MM.1S (cell line): ENCODE measurements around the gene TMEM106C.

Experiments
- DNase-seq: peaks from one replicate; pipeline ENCODE4 v3.0.0-alpha.2; 2015
- H2AFZ ChIP-seq: fragments of 300-600 bp; sonication (generic); 2 replicates; pipeline ENCODE4 v1.6.0; 2016; ENCODE audit warnings: antibody characterized with exemption, low read length
- H3F3A ChIP-seq: fragments of 300-600 bp; sonication (generic); 2 replicates; pipeline ENCODE4 v1.6.1; 2016; ENCODE audit warnings: mild to moderate bottlenecking, antibody characterized with exemption, low read length, moderate library complexity, mixed read lengths; ENCODE audit not compliant: insufficient read depth
- H3K27ac ChIP-seq: fragments of 300-600 bp; sonication (generic); 2 replicates; pipeline ENCODE4 v1.5.1; 2016; ENCODE audit warnings: mild to moderate bottlenecking, low read length
- H3K27me3 ChIP-seq: fragments of 300-600 bp; sonication (generic); replicated peaks from 2 replicates; pipeline ENCODE4 v1.6.0; 2016; ENCODE audit warnings: low read length; ENCODE audit not compliant: insufficient read depth
- H3K36me3 ChIP-seq: fragments of 300-600 bp; sonication (generic); replicated peaks from 2 replicates; pipeline ENCODE4 v1.6.1; 2016; ENCODE audit warnings: mild to moderate bottlenecking, low read length, mixed read lengths; ENCODE audit not compliant: insufficient read depth
- H3K4me1 ChIP-seq: fragments of 300-600 bp; sonication (generic); 2 replicates; pipeline ENCODE4 v1.6.1; 2016; ENCODE audit warnings: low read length, mixed read lengths
- H3K4me2 ChIP-seq: fragments of 300-600 bp; sonication (generic); 2 replicates; pipeline ENCODE4 v1.6.0; 2016; ENCODE audit warnings: low read depth, low read length
- H3K4me3 ChIP-seq: fragments of 300-600 bp; sonication (generic); 2 replicates; pipeline ENCODE4 v1.5.1; 2016; ENCODE audit warnings: low read length, mixed read lengths
- H3K79me2 ChIP-seq: fragments of 300-600 bp; sonication (generic); 2 replicates; pipeline ENCODE4 v1.6.1; 2016; ENCODE audit warnings: mixed run types, low read length, mixed read lengths
- H3K9ac ChIP-seq: fragments of 300-600 bp; sonication (generic); 2 replicates; pipeline ENCODE4 v1.6.1; 2016; ENCODE audit warnings: low read length, mixed read lengths
- H3K9me2 ChIP-seq: fragments of 300-600 bp; sonication (generic); replicated peaks from 2 replicates; pipeline ENCODE4 v1.6.1; 2016; ENCODE audit warnings: mild to moderate bottlenecking, low read length, mixed read lengths; ENCODE audit not compliant: insufficient read depth
- H3K9me3 ChIP-seq: fragments of 300-600 bp; sonication (generic); replicated peaks from 2 replicates; pipeline ENCODE4 v1.6.1; 2016; ENCODE audit warnings: mild to moderate bottlenecking, low read length, mixed read lengths; ENCODE audit not compliant: insufficient read depth
- H4K20me1 ChIP-seq: fragments of 300-600 bp; sonication (generic); 2 replicates; pipeline ENCODE4 v1.6.1; 2016; ENCODE audit warnings: mild to moderate bottlenecking, low read length, moderate library complexity, mixed read lengths; ENCODE audit not compliant: insufficient read depth
- CTCF ChIP-seq: fragments of 300-600 bp; sonication (generic); IDR thresholded peaks from 2 replicates; pipeline ENCODE4 v1.5.1; 2016; ENCODE audit warnings: antibody characterized with exemption, low read length, mixed read lengths
- EZH2 ChIP-seq: fragments of 300-600 bp; sonication (generic); optimal IDR thresholded peaks from 2 replicates; pipeline ENCODE3; 2017; ENCODE audit warnings: low read depth, mild to moderate bottlenecking, antibody characterized with exemption, low read length, mixed read lengths
- EZH2phosphoT487 ChIP-seq: fragments of 300-600 bp; sonication (generic); IDR thresholded peaks from 2 replicates; pipeline ENCODE4 v1.6.1; 2018; ENCODE audit warnings: antibody characterized with exemption, low read length

TMEM106C gene

GRCh38 chr12:48005750-48006021 is 42.3 kb downstream of the TMEM106C start:
- no peak overlapping the region for H3K4me3 ChIP-seq
- peaks cover 6% of the 10 kb centered on the region; the same call in 1 of the 2 replicates for H3K4me1 ChIP-seq
- no peaks in the 10 kb centered on the region for H3K36me3 ChIP-seq
- TF ChIP-seq CTCF (no peak), EZH2 (no peak), EZH2phosphoT487 (no peak)
- DNase-seq: no peak
- H3K9me3 ChIP-seq: no peaks in the 10 kb centered on the region
- no peak overlapping the region for H3K4me2 ChIP-seq
- H3K27me3 ChIP-seq: peaks cover 51% of the 10 kb centered on the region
- H4K20me1 ChIP-seq: no peaks in the 10 kb centered on the region
- no peak overlapping the region for H3K9ac ChIP-seq
- no peak overlapping the region for H3K27ac ChIP-seq
- no peaks in the 10 kb centered on the region for H3K9me2 ChIP-seq
- H2AFZ ChIP-seq: no peak overlapping the region
- H3F3A ChIP-seq: no peaks in the 10 kb centered on the region
- H3K79me2 ChIP-seq: no peaks in the 10 kb centered on the region

GRCh38 chr12:48007206-48007605 is 43.8 kb downstream of the TMEM106C start:
- Histone ChIP-seq H3F3A (no peaks in the 10 kb centered on the region), H3K36me3 (no peaks in the 10 kb centered on the region), H3K9ac (no peak overlapping the region), H4K20me1 (no peaks in the 10 kb centered on the region), H3K79me2 (no peaks in the 10 kb centered on the region), H3K4me2 (no peak overlapping the region), H3K4me3 (no peak overlapping the region), H3K27ac (no peak overlapping the region), H3K27me3 (peaks cover 36% of the 10 kb centered on the region), H3K4me1 (peaks cover 3% of the 10 kb centered on the region; the same call in 1 of the 2 replicates), H3K9me3 (no peaks in the 10 kb centered on the region), H2AFZ (no peak overlapping the region), H3K9me2 (no peaks in the 10 kb centered on the region)
- no peak for DNase-seq
- TF ChIP-seq EZH2phosphoT487: no peak
- TF ChIP-seq EZH2: no peak
- no peak for TF ChIP-seq CTCF

- no peaks in the 10 kb centered on the region for H3F3A ChIP-seq
- no peaks in the 10 kb centered on the region for H3K36me3 ChIP-seq
- H3K9ac ChIP-seq: no peak overlapping the region
- no peaks in the 10 kb centered on the region for H3K79me2 ChIP-seq
- H3K4me3 ChIP-seq: no peak overlapping the region
- H3K27me3 ChIP-seq: peaks cover 24% of the 10 kb centered on the region
- no peak for DNase-seq
- H3K4me2 ChIP-seq: no peak overlapping the region
- no peaks in the 10 kb centered on the region for H4K20me1 ChIP-seq
- H3K9me3 ChIP-seq: no peaks in the 10 kb centered on the region
- no peak overlapping the region for H3K27ac ChIP-seq
- H2AFZ ChIP-seq: no peak overlapping the region
- no peak for TF ChIP-seq EZH2phosphoT487
- H3K4me1 ChIP-seq: no peaks in the 10 kb centered on the region
- H3K9me2 ChIP-seq: no peaks in the 10 kb centered on the region
These were observed 45.0 kb downstream of the TMEM106C start for GRCh38 chr12:48008349-48008748.

GRCh38 chr12:48008950-48009349 is 45.6 kb downstream of the TMEM106C start:
- TF ChIP-seq EZH2 (no peak), CTCF (no peak), EZH2phosphoT487 (no peak)

More at GRCh38 chr12:48008950-48009349, 45.6 kb downstream of the TMEM106C start:
- no peak overlapping the region for H3K4me3 ChIP-seq
- no peak overlapping the region for H2AFZ ChIP-seq
- H3F3A ChIP-seq: no peaks in the 10 kb centered on the region
- H3K36me3 ChIP-seq: no peaks in the 10 kb centered on the region
- no peak overlapping the region for H3K9ac ChIP-seq
- H3K9me3 ChIP-seq: no peaks in the 10 kb centered on the region
- H3K27ac ChIP-seq: no peak overlapping the region
- H4K20me1 ChIP-seq: no peaks in the 10 kb centered on the region
- H3K4me1 ChIP-seq: no peaks in the 10 kb centered on the region
- H3K27me3 ChIP-seq: peaks cover 18% of the 10 kb centered on the region
- H3K4me2 ChIP-seq: no peak overlapping the region
- H3K79me2 ChIP-seq: no peaks in the 10 kb centered on the region
- no peak for DNase-seq
- H3K9me2 ChIP-seq: no peaks in the 10 kb centered on the region
